Ishikawa (cell line): ENCODE measurements around the gene SOS2.

Experiments used
- CEBPB ChIP-seq: IDR thresholded peaks from 2 replicates; pipeline ENCODE4 v1.6.1; 2012
- EP300 ChIP-seq: IDR thresholded peaks from 2 replicates; pipeline ENCODE4 v1.6.1; 2012; ENCODE audit warnings: borderline replicate concordance
- FOXM1 ChIP-seq: IDR thresholded peaks from 2 replicates; pipeline ENCODE4 v1.6.1; 2012; ENCODE audit warnings: low read depth, borderline replicate concordance
- MAX ChIP-seq: IDR thresholded peaks from 2 replicates; pipeline ENCODE4 v1.6.1; 2012
- NFIC ChIP-seq: IDR thresholded peaks from 2 replicates; pipeline ENCODE4 v1.6.1; 2012
- RAD21 ChIP-seq: IDR thresholded peaks from 2 replicates; pipeline ENCODE4 v1.6.1; 2012; ENCODE audit warnings: low read depth
- REST ChIP-seq: IDR thresholded peaks from 2 replicates; pipeline ENCODE4 v1.6.1; 2012; ENCODE audit warnings: low read depth, mild to moderate bottlenecking
- TAF1 ChIP-seq: IDR thresholded peaks from 2 replicates; pipeline ENCODE4 v1.6.1; 2012; ENCODE audit warnings: low read depth, mild to moderate bottlenecking
- TEAD4 ChIP-seq: IDR thresholded peaks from 2 replicates; pipeline ENCODE4 v1.6.1; 2012

- TF ChIP-seq MAX (no peak), EP300 (no peak), NFIC (no peak), TAF1 (no peak), TEAD4 (no peak), FOXM1 (no peak), RAD21 (no peak), REST (no peak), CEBPB (no peak)
Observed at GRCh38 chr14:50265029-50265428, 33.7 kb upstream of the SOS2 start.
